ENCODE results near the gene PLCB4. TPM values are rescaled to one million over a fixed set of nuclear protein-coding genes. Genes with fewer than 3 reads are reported as not detected.

The PLCB4 gene
- polyA plus RNA-seq, 1 of the 3 experiments (the other 2 are of a cell fraction): 5.5 TPM

DNA sequence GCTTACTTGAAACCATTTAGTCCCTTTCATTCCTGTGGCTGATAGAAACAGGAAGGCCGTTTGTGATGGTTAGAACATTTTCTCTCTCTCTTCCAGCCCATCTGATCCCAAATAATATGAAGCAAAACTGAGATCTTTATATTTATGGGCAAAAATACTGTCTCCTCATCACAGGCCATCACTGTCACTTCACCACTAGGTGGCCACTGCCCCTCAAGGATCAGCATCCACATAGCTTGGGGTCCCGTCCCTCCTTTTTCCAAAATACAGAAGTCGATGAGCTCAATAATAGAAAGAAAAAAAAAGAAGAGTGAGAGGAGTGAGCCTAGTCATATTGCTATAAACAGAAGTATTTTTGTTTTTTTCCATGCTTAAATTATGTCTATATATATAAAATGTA is 399.1 kb downstream of the PLCB4 start:
- TF ChIP-seq GATA2 (CRISPR knock-in tag; IDR thresholded peaks at IDR 0.05) (no peak), NRF1 (IDR thresholded peaks at IDR 0.05; ENCODE audit: low read depth, low read length) (no peak), RAD21 (IDR thresholded peaks at IDR 0.05; ENCODE audit: low read length) (peak; percentile 82), CTCF (IDR thresholded peaks at IDR 0.05) (peak; percentile 76), NFIC (IDR thresholded peaks at IDR 0.05; ENCODE audit: borderline replicate concordance) (no peak), SIN3A (IDR thresholded peaks at IDR 0.05; ENCODE audit: borderline replicate concordance, low read depth, low read length) (no peak), MXI1 (IDR thresholded peaks at IDR 0.05; ENCODE audit: low read depth, low read length) (no peak), GABPA (IDR thresholded peaks at IDR 0.05; ENCODE audit: low read depth) (no peak), SMC3 (IDR thresholded peaks at IDR 0.05; ENCODE audit: low read depth, low read length) (peak; percentile 71)
- H3K36me3 ChIP-seq (replicated peaks in 1 of 2; ENCODE audit: control insufficient read depth in 1 of 2, insufficient read depth in 2 of 2, low read length in 1 of 2): peaks cover 2 to 4% of the 10 kb centered on the region in 2 experiments
- WGBS (ENCODE audit: low lambda C conversion rate): 33% methylated on average over 3 of the region's 3 CpGs
- no peak overlapping the region for H3K9ac ChIP-seq
- H3K27me3 ChIP-seq (ENCODE audit: insufficient read depth): no peaks in the 10 kb centered on the region
- POLR2A ChIA-PET: no interaction called here
- H3K79me2 ChIP-seq (ENCODE audit: insufficient read depth): no peaks in the 10 kb centered on the region
- no peaks in the 10 kb centered on the region for H3K9me3 ChIP-seq
- no peak overlapping the region for H3K4me2 ChIP-seq
- H3K4me1 ChIP-seq (ENCODE audit: control insufficient read depth in 1 of 2, insufficient read depth in 2 of 2, low read depth in 1 of 2, low read length in 1 of 2): peaks cover 0 to 9% of the 10 kb centered on the region in 2 experiments; a peak in 2 of 4 replicates
- CTCF ChIA-PET: interaction anchor here (0.6 to 3.7 kb wide), 25 partner anchors 9 to 446 kb away, joined by 3 to 29 read pairs (median 3); partner anchors contain the start of gene LAMP5
- peak; percentile 44 for DNase-seq
- H3K27ac ChIP-seq (ENCODE audit: low read depth in 2 of 2, low read length in 1 of 2): no peak overlapping the region
- no peak overlapping the region for H3K4me3 ChIP-seq (ENCODE audit: low read depth in 2 of 2, low read length in 1 of 2)
- H4K20me1 ChIP-seq (ENCODE audit: insufficient read depth): no peaks in the 10 kb centered on the region
- no peak overlapping the region for H2AFZ ChIP-seq (ENCODE audit: low read depth)
- peaks cover 2% of the 10 kb centered on the region for H3F3A ChIP-seq (replicated peaks; ENCODE audit: insufficient read depth)
- H3K9me2 ChIP-seq: no peaks in the 10 kb centered on the region

DNA sequence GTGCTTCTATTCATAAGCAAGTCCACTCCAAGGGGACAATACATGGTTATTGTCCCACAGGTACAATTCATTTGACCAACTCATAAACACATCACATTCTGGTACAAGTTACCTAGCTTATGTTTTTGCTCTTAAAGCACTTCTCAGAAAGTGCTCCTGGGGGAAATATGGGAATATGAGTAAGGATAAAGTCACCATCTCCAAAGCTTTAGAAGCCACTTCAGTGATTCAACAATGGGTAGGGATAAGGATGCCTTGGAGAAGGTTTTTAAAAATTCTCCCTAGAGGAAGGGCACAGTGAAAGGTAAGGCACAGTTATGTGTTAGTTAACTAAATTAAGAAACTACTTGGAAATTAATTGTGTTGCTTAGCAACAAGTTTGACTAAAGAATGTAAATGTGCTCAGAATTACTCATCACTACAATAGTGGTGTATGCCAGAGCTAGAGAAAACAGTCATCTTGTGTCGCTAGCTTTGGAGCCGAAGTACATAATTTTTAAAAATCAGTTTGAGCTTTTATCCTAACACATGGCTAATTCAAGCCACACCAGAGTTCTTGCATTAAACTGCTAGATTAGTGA is 406.0 kb downstream of the PLCB4 start:
- TF ChIP-seq FOSL2 (IDR thresholded peaks at IDR 0.05; ENCODE audit: borderline replicate concordance, low read depth): peak; percentile 47; the same call in 1 of the 2 replicates
- 0 out of 2 replicates have a peak, but pooled peaks have one; percentile 27 for TF ChIP-seq TCF12 (IDR thresholded peaks at IDR 0.05)
- no peak for TF ChIP-seq MEF2A (IDR thresholded peaks at IDR 0.05; ENCODE audit: borderline replicate concordance, low read depth)

More for the DNA sequence above, 406.0 kb downstream of the PLCB4 start:
- H3F3A ChIP-seq (replicated peaks; ENCODE audit: insufficient read depth): peaks cover 11% of the 10 kb centered on the region
- no peaks in the 10 kb centered on the region for H3K27me3 ChIP-seq (ENCODE audit: insufficient read depth)
- ChIA-PET POLR2A (no interaction called here), CTCF (interaction anchor here (0.5 to 3.9 kb wide), 6 partner anchors 9 to 621 kb away, joined by 3 to 23 read pairs (median 4); no protein-coding TSS in a partner anchor)
- H3K9me3 ChIP-seq: no peaks in the 10 kb centered on the region
- peaks cover 11 to 18% of the 10 kb centered on the region in 2 experiments; a peak in 3 of 4 replicates for H3K4me1 ChIP-seq (ENCODE audit: control insufficient read depth in 1 of 2, insufficient read depth in 2 of 2, low read depth in 1 of 2, low read length in 1 of 2)
- H4K20me1 ChIP-seq (ENCODE audit: insufficient read depth): no peaks in the 10 kb centered on the region
- no peak overlapping the region for H3K4me3 ChIP-seq (ENCODE audit: low read depth in 2 of 2, low read length in 1 of 2)
- no peak for DNase-seq
- H3K9ac ChIP-seq: peak overlapping the region; percentile 23; the same call in 1 of the 2 replicates
- no peaks in the 10 kb centered on the region for H3K9me2 ChIP-seq
- H3K27ac ChIP-seq (ENCODE audit: low read depth in 2 of 2, low read length in 1 of 2): peak overlapping the region; percentile 43 to 71
- peak overlapping the region; percentile 23; the same call in 1 of the 2 replicates for H3K4me2 ChIP-seq
- peak overlapping the region; percentile 26; the same call in 1 of the 2 replicates for H2AFZ ChIP-seq (ENCODE audit: low read depth)
- no peaks in the 10 kb centered on the region for H3K79me2 ChIP-seq (ENCODE audit: insufficient read depth)
- WGBS (ENCODE audit: low lambda C conversion rate): 62% methylated on average over 2 of the region's 2 CpGs
- peaks cover 3 to 16% of the 10 kb centered on the region in 2 experiments for H3K36me3 ChIP-seq (replicated peaks in 1 of 2; ENCODE audit: control insufficient read depth in 1 of 2, insufficient read depth in 2 of 2, low read length in 1 of 2)

Measured in SK-N-SH (cell line).